Medulla oblongata (tissue), 1 donor: Measurements from ENCODE around the gene RAET1E.
"Not testable (repeated sequence)": the region's sequence is repeated elsewhere in the genome, so short reads cannot be mapped to it uniquely, and the experiment has no call there.

Experiments
- DNase-seq: peaks from one replicate; pipeline ENCODE4 v3.0.0-alpha.2; 2015; ENCODE audit errors: extremely low spot score

RAET1E gene, protein sequence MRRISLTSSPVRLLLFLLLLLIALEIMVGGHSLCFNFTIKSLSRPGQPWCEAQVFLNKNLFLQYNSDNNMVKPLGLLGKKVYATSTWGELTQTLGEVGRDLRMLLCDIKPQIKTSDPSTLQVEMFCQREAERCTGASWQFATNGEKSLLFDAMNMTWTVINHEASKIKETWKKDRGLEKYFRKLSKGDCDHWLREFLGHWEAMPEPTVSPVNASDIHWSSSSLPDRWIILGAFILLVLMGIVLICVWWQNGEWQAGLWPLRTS

DNA sequence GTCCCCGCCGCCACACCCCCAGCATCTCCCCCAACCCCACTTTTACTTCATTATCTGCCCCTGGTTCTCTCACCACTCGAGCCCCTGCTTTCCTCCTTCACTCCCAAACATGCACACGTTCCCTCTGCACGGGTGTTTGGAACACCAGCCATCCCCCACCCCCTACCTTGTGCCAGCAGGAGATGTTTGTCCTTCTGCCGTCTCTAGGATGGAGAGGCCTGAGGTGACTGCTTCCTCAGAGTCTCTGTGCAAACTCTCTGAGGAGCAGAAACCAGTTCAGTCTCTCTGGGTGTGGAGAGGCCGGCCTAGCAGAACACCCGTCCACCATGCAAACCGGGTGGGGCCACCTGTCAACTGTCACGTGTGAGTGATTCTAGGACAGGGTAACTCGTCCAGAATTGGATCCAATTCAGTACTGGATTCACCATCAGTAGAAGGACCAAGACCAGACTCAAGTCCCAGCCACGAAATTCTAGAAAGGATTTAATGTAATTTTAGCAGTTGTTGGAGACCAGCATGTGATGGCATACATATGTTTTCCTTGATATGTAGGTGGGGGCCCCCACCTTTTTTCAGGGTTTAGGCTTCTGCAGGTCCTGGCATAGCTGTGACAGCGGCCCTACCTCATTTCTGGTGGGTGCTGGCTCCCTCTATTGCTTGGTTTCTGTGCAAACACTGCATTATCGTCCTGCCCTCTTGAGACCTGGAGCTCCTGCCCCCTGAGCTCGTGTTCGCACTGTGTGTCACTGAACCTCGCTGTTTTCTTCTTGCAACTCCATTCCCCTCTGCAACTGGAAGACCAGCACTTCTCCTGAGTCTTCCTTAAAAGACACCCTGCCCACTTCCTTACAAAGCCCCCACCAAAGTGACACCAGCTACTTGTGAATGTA lies at the start of gene RAET1E:
Gene RAET1E (minus strand): TSS at position 259 of the 890 bp plus-strand sequence. CDS start 7,212 bp downstream, outside the sequence.
- no peak for DNase-seq

DNA sequence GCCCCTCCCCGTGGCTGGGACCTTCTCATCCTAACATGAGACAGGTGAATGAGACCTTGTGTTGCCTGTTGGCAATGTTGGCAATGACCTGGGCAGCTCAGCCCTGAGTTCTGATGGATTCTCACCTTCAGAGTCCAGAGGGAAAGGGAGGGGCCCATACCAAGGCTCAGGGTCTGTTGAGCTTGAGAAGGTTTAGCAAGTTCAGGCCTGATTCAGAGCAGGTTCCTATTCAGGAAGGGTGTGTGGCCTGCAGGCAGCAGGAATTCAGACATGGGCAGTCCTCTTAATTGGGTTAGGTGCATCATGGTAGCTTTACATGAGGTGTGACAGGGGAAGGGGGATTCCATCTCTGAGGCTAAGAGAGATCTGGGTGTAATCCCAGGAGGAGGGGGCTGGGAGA lies 49.6 kb upstream of the RAET1E start:
- DNase-seq: not testable (repeated sequence)

- DNase-seq: not testable (repeated sequence)
These were observed 48.7 kb upstream of the RAET1E start for GRCh38 chr6:149946631-149947030.

- not testable (repeated sequence) for DNase-seq
These were observed 47.4 kb upstream of the RAET1E start for GRCh38 chr6:149945276-149945675.

GRCh38 chr6:149943321-149943720 lies 45.4 kb upstream of the RAET1E start:
- not testable (repeated sequence) for DNase-seq

- no peak for DNase-seq
These were observed 44.5 kb upstream of the RAET1E start for GRCh38 chr6:149942461-149942829.

- peak; percentile 87 for DNase-seq
These were observed 43.9 kb upstream of the RAET1E start, which contains the start of gene ULBP2 for GRCh38 chr6:149941583-149942460. Gene ULBP2, plus strand, starts transcription at chr6:149942014. Its CDS starts 59 bp downstream, at chr6:149942073.

GRCh38 chr6:149940672-149940982 lies 42.7 kb upstream of the RAET1E start:
- no peak for DNase-seq

GRCh38 chr6:149939909-149940671 lies 42.2 kb upstream of the RAET1E start:
- no peak for DNase-seq

DNA sequence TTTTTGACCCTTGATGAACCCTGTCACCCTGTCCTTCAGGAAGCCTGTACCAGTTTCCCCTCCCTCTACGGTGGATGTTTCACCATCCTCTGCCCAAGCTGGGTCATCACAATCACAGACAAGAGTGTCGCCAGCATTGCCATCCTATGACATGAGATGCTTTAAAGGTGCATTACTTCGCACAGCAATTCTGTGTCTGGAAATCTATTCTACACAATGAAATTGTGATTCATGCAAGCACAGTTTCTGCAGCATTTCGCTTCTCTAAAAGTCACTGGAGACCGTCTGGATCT lies 41.4 kb upstream of the RAET1E start:
- no peak for DNase-seq

- DNase-seq: no peak
These were observed 40.9 kb upstream of the RAET1E start for GRCh38 chr6:149938571-149939355.

- DNase-seq: not testable (repeated sequence)
These were observed 40.2 kb upstream of the RAET1E start for GRCh38 chr6:149938013-149938570.

DNA sequence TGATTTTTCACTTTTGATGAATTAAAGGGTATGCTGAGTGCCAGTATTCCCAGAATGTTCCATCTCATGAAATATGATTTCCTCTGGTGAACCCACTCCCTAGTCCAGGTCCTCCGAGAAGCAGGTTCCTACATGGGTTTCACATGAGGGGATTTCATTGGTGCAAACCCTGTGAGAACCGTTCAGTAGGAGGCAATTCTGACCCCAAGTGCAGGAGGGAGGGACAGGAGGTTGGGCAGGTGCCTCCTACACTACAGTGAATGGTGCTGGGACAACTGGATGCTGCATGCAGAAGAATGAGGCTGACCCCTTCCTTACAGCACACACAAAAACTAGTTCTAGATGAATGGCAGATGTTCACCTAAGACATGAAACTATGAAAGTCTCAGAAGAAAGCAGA lies 38.8 kb upstream of the RAET1E start:
- DNase-seq: no peak

- DNase-seq: no peak
These were observed 37.8 kb upstream of the RAET1E start for GRCh38 chr6:149935668-149936067.

DNA sequence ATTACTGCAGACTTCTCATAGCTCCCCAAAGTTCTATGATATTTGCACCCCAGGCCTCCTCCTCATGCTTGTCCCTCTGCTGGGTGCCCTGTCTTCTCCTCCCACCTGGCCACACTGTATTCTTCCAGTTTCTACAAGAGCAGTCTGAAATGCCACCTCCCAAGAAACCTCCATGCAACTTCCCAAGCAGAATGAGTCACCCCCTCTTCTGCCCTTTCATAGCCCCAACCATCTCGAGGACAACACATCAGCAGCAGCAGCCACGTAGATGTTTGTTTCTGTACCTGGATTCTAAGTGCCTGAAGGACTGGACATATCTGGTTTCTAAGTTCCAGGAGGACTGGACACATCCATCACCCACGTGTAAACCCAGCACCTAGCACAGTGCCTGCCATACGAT lies 37.3 kb upstream of the RAET1E start:
- DNase-seq: no peak

DNA sequence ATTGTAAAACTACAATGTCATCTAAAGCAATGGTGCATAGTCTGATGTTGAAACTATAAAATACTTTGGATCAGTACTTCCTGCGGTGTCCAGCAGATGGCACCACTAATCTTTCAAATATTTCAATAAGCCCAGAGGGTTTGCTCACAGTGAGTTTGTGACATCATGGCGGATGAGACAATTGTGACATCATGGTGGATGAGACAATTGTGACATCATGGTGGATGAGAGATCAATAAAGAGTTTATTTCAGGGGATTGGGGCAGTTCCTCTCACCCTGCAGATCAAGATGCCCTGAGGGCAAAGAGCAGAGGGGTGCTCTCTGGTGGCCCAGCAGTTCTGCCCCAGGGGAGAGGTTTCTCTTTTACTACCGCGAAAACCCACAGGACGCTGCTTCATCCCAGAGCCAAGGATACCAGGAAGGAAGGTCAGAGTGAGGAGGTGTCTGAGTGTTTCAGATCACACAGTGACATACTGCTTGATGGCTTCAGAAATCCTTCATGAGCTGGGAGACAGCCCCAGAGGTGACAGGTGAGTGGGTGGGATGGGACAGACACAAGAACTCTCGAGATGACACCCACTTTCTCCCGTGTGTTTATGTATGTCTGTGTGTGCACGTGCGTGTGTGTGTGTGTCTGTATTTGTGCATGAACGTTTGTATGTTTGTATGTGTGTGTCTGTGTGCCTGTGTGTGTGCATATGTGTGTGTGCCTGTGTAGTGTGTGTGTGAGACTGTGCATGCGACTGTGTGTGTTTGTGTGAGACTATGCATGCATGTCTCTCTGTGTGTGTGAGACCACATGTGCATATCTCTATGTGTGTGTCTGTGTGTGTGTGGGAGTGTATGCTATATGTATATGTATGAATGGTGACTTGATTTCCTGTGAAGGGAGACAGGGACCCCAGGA lies 36.6 kb upstream of the RAET1E start:
- DNase-seq: peak; percentile 84

GRCh38 chr6:149933461-149933860 lies 35.5 kb upstream of the RAET1E start:
- no peak for DNase-seq

DNA sequence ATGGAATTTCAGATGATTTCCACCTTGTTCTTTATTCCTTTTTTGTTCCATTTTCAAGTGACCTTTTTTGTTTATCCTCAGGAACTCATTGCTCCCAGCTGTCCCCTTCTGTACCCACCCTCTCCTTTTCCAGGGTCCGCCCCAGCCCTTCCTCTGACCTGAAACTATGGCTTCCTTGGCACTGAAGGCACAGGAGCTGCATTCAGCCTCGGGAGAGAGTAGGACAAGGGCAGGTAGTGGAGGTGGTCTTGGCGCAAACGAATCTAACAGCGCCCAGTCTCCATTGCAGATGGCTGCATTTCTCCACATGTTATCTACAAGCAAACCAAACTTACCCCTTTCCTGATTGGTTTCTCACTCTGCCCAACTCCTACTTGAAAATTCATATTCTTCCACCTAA lies 35.1 kb upstream of the RAET1E start:
- no peak for DNase-seq

DNA sequence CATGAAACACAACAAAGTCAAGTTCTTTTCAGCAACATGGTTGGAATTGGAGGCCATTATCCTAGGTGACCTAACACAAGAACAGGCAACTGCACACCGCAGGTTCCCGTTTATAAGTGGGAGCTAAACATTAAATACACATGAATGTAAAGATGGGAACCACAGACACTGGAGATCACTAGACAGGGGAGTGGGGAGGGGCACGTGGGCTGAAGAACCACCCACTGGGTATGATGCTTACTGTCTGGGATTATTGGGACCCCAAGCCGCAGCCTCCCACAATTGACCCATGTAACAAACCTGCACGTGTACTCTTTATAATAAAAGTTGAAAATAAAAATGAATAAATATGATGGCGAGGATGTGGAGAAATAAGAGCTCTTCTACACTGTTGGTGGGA lies 33.6 kb upstream of the RAET1E start:
- no peak for DNase-seq
